Endodermal cell (in vitro differentiated cells): ENCODE data around the gene NHLRC3. TPM values are rescaled to one million over a fixed set of nuclear protein-coding genes. Genes with fewer than 3 reads are reported as not detected.

Experiments used
- DNase-seq: peaks from one replicate; pipeline ENCODE4 v3.0.0-alpha.2; 2017
- H3K27ac ChIP-seq: 2 replicates; pipeline ENCODE4 v1.5.1; 2013; ENCODE audit warnings: mild to moderate bottlenecking, low read depth, low read length, moderate library complexity
- H3K27me3 ChIP-seq: 2 replicates; pipeline ENCODE4 v1.6.1; 2013; ENCODE audit warnings: mild to moderate bottlenecking, low read length, moderate library complexity; ENCODE audit not compliant: insufficient read depth, control insufficient read depth, poor library complexity, severe bottlenecking
- H3K36me3 ChIP-seq: 2 replicates; pipeline ENCODE4 v1.7.0; 2013; ENCODE audit warnings: mild to moderate bottlenecking, low read length, moderate library complexity; ENCODE audit not compliant: control insufficient read depth, insufficient read depth
- H3K4me1 ChIP-seq: one replicate; pipeline ENCODE4 v1.7.0; 2013; ENCODE audit warnings: low read length; ENCODE audit not compliant: control insufficient read depth, insufficient read depth
- H3K4me3 ChIP-seq: 2 replicates; pipeline ENCODE4 v1.5.1; 2013; ENCODE audit warnings: mild to moderate bottlenecking, low read length, moderate library complexity
- H3K9ac ChIP-seq: 2 replicates; pipeline ENCODE4 v1.6.1; 2013; ENCODE audit warnings: mild to moderate bottlenecking, low read length, moderate library complexity; ENCODE audit not compliant: poor library complexity, severe bottlenecking; ENCODE audit errors: extremely low read depth
- H3K9me3 ChIP-seq: 2 replicates; pipeline ENCODE4 v1.6.1; 2013; ENCODE audit warnings: mild to moderate bottlenecking, low read length, moderate library complexity; ENCODE audit not compliant: control insufficient read depth
- H3K27ac Mint-ChIP-seq: 2 replicates; pipeline ENCODE4 v1.8.0; 2020; ENCODE audit warnings: mixed read lengths
- H3K27me3 Mint-ChIP-seq: 2 replicates; pipeline ENCODE4 v1.8.0; 2021; ENCODE audit warnings: mild to moderate bottlenecking, mixed read lengths; ENCODE audit not compliant: insufficient read depth
- H3K36me3 Mint-ChIP-seq: 2 replicates; pipeline ENCODE4 v1.8.0; 2020; ENCODE audit warnings: low read depth, mixed read lengths
- H3K4me1 Mint-ChIP-seq: 2 replicates; pipeline ENCODE4 v1.8.0; 2020; ENCODE audit warnings: mixed read lengths
- H3K4me3 Mint-ChIP-seq: 2 replicates; pipeline ENCODE4 v1.8.0; 2020; ENCODE audit warnings: mild to moderate bottlenecking, moderate library complexity, mixed read lengths
- H3K9me3 Mint-ChIP-seq: 2 replicates; pipeline ENCODE4 v1.8.0; 2020; ENCODE audit warnings: mild to moderate bottlenecking, mixed read lengths
- WGBS, 2 experiments: methylation state at CpG; one replicate each; pipeline versions ENCODE4 v1.1.5 to v1.1.7; 2013; ENCODE audit warnings: missing lambda C conversion rate in 2 of 2, mixed read lengths in 1 of 2; ENCODE audit not compliant: insufficient coverage in 1 of 2, insufficient read length in 1 of 2; 5-methylcytosine and 5-hydroxymethylcytosine counted together
- total RNA-seq, 2 donors: library from RNA; stranded (reverse); fragmentation: NEBNext Ultra II Directional in 1 of 2; extraction: Animal tissue kit (Norgen Biotek cat#: 25700) in 1 of 2; gene quantifications; 2 replicates in 1 of 2; 3 replicates in 1 of 2; pipeline ENCODE4 v1.2.1, GENCODE V29; 2021
- TF ChIP-seq, protein P1 (sequence below): fragments of 200-600 bp; sonication (generic); conservative IDR thresholded peaks from 2 replicates; pipeline ENCODE4 v1.5.0; 2021; ENCODE audit warnings: antibody characterized with exemption, mild to moderate bottlenecking

Gene NHLRC3
- total RNA-seq, 2 donors from 2014 or later, result 13.7 to 23.4 TPM

- no peak overlapping the region for H3K4me3 ChIP-seq
- H3K27ac ChIP-seq, result no peak overlapping the region
- H3K4me1 Mint-ChIP-seq, result peaks cover 4% of the 10 kb centered on the region
- no peaks in the 10 kb centered on the region for H3K4me1 ChIP-seq
- TF ChIP-seq, protein P1, sequence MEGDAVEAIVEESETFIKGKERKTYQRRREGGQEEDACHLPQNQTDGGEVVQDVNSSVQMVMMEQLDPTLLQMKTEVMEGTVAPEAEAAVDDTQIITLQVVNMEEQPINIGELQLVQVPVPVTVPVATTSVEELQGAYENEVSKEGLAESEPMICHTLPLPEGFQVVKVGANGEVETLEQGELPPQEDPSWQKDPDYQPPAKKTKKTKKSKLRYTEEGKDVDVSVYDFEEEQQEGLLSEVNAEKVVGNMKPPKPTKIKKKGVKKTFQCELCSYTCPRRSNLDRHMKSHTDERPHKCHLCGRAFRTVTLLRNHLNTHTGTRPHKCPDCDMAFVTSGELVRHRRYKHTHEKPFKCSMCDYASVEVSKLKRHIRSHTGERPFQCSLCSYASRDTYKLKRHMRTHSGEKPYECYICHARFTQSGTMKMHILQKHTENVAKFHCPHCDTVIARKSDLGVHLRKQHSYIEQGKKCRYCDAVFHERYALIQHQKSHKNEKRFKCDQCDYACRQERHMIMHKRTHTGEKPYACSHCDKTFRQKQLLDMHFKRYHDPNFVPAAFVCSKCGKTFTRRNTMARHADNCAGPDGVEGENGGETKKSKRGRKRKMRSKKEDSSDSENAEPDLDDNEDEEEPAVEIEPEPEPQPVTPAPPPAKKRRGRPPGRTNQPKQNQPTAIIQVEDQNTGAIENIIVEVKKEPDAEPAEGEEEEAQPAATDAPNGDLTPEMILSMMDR, result no peak
- no peaks in the 10 kb centered on the region for H3K27me3 Mint-ChIP-seq
- H3K27ac Mint-ChIP-seq, result no peak overlapping the region
- peaks cover 3% of the 10 kb centered on the region for H3K36me3 Mint-ChIP-seq
- H3K4me3 Mint-ChIP-seq, result no peak overlapping the region
- no peaks in the 10 kb centered on the region for H3K9me3 ChIP-seq
- peaks cover 8% of the 10 kb centered on the region for H3K9me3 Mint-ChIP-seq
- DNase-seq, result no peak
- H3K9ac ChIP-seq, result no peak overlapping the region
- no peaks in the 10 kb centered on the region for H3K36me3 ChIP-seq
- H3K27me3 ChIP-seq, result no peaks in the 10 kb centered on the region
Measured at GRCh38 chr13:39058040-39058439, 19.8 kb downstream of the NHLRC3 start.

DNA sequence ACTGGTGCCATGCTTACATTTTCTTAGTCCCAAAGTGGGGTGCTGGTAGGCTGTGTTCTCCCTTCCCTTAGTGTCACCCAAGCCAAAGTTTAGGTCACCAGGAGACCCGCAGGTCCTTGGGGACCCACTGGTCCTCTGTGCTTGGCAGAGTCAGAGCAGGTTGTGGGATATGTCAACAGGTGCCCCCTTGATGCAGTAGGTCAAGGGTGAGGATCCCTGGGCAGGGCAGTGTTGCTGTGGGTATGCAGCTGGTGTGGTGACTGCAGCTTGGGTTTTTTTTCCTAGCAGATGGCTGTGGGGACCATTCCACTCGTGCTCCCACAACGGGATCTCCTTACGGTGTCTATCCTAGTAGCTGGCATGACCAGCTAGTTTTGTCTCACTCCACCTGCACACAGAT, 23.7 kb downstream of the NHLRC3 start:
- H3K27me3 ChIP-seq, result no peaks in the 10 kb centered on the region
- WGBS, 2 experiments, result 90 to 95% methylated on average over 4 of the region's 4 CpGs
- H3K36me3 ChIP-seq, result no peaks in the 10 kb centered on the region
- TF ChIP-seq, protein P1, result no peak
- no peak for DNase-seq
- H3K9me3 Mint-ChIP-seq, result peaks cover 7% of the 10 kb centered on the region
- H3K9me3 ChIP-seq, result peaks cover 5% of the 10 kb centered on the region
- no peak overlapping the region for H3K4me3 ChIP-seq
- no peak overlapping the region for H3K27ac Mint-ChIP-seq
- H3K27me3 Mint-ChIP-seq, result no peaks in the 10 kb centered on the region
- H3K4me3 Mint-ChIP-seq, result no peak overlapping the region
- H3K9ac ChIP-seq, result no peak overlapping the region
- no peak overlapping the region for H3K27ac ChIP-seq
- H3K4me1 ChIP-seq, result no peaks in the 10 kb centered on the region
- H3K4me1 Mint-ChIP-seq, result no peaks in the 10 kb centered on the region
- H3K36me3 Mint-ChIP-seq, result peaks cover 2% of the 10 kb centered on the region

GRCh38 chr13:39072842-39073241, 34.6 kb downstream of the NHLRC3 start:
- H3K4me1 ChIP-seq, result no peaks in the 10 kb centered on the region
- H3K27me3 ChIP-seq, result no peaks in the 10 kb centered on the region
- no peaks in the 10 kb centered on the region for H3K4me1 Mint-ChIP-seq
- TF ChIP-seq, protein P1, result no peak
- H3K9me3 Mint-ChIP-seq, result no peaks in the 10 kb centered on the region
- H3K27me3 Mint-ChIP-seq, result peaks cover 4% of the 10 kb centered on the region
- no peaks in the 10 kb centered on the region for H3K9me3 ChIP-seq
- H3K36me3 ChIP-seq, result no peaks in the 10 kb centered on the region
- H3K4me3 ChIP-seq, result no peak overlapping the region
- 86% methylated on average over 2 of the region's 2 CpGs; no CpG with 5 or more reads in 1 of the 2 experiments for WGBS, 2 experiments
- H3K4me3 Mint-ChIP-seq, result no peak overlapping the region
- no peak for DNase-seq
- H3K27ac ChIP-seq, result no peak overlapping the region
- H3K27ac Mint-ChIP-seq, result no peak overlapping the region
- no peak overlapping the region for H3K9ac ChIP-seq
- no peaks in the 10 kb centered on the region for H3K36me3 Mint-ChIP-seq
